ENCODE measurements around the gene EPS8. TPM values are rescaled to one million over a fixed set of nuclear protein-coding genes. Genes with fewer than 3 reads are reported as not detected.

EPS8 gene
- total RNA-seq, 1 donor, result 100 TPM

- no peak overlapping the region for H3K4me3 ChIP-seq (ENCODE audit: low read depth, low read length)
- TF ChIP-seq CTCF (IDR thresholded peaks at IDR 0.05; ENCODE audit: insufficient read depth, low read depth, low read length), result no peak
- DNase-seq (ENCODE audit: low read depth), result no peak
Observed at GRCh38 chr12:15776532-15776931, 12.7 kb downstream of the EPS8 start.

GRCh38 chr12:15774819-15775218 is 14.4 kb downstream of the EPS8 start:
- no peak for TF ChIP-seq CTCF (IDR thresholded peaks at IDR 0.05; ENCODE audit: insufficient read depth, low read depth, low read length)
- no peak overlapping the region for H3K4me3 ChIP-seq (ENCODE audit: low read depth, low read length)
- peak; percentile 60 for DNase-seq (ENCODE audit: low read depth)

- peak; percentile 46 for TF ChIP-seq CTCF (IDR thresholded peaks at IDR 0.05; ENCODE audit: insufficient read depth, low read depth, low read length)
- no peak overlapping the region for H3K4me3 ChIP-seq (ENCODE audit: low read depth, low read length)
- DNase-seq (ENCODE audit: low read depth), result peak; percentile 40
Observed at GRCh38 chr12:15772405-15773018, 16.7 kb downstream of the EPS8 start.

GRCh38 chr12:15770581-15770980 is 18.6 kb downstream of the EPS8 start:
- no peak for DNase-seq (ENCODE audit: low read depth)

GRCh38 chr12:15770021-15770420 is 19.2 kb downstream of the EPS8 start:
- no peak for DNase-seq (ENCODE audit: low read depth)
- H3K4me3 ChIP-seq (ENCODE audit: low read depth, low read length), result no peak overlapping the region
- TF ChIP-seq CTCF (IDR thresholded peaks at IDR 0.05; ENCODE audit: insufficient read depth, low read depth, low read length), result no peak

More at GRCh38 chr12:15770581-15770980, 18.6 kb downstream of the EPS8 start:
- no peak overlapping the region for H3K4me3 ChIP-seq (ENCODE audit: low read depth, low read length)
- TF ChIP-seq CTCF (IDR thresholded peaks at IDR 0.05; ENCODE audit: insufficient read depth, low read depth, low read length), result no peak

- no peak for DNase-seq (ENCODE audit: low read depth)
- no peak overlapping the region for H3K4me3 ChIP-seq (ENCODE audit: low read depth, low read length)
- no peak for TF ChIP-seq CTCF (IDR thresholded peaks at IDR 0.05; ENCODE audit: insufficient read depth, low read depth, low read length)
Observed at GRCh38 chr12:15769586-15769985, 19.6 kb downstream of the EPS8 start.

- H3K4me3 ChIP-seq (ENCODE audit: low read depth, low read length), result no peak overlapping the region
- TF ChIP-seq CTCF (IDR thresholded peaks at IDR 0.05; ENCODE audit: insufficient read depth, low read depth, low read length), result no peak
- DNase-seq (ENCODE audit: low read depth), result no peak
Observed at GRCh38 chr12:15767301-15767700, 21.9 kb downstream of the EPS8 start.
